GM19043 (cell line): ENCODE results near the gene SHTN1.

ENCODE experiments used
- ATAC-seq: cut with Tn5 transposase; IDR thresholded peaks from one replicate; pipeline ENCODE4 v1.9.1; 2021; ENCODE audit warnings: low read depth; ENCODE audit not compliant: unreplicated experiment

Gene SHTN1

DNA sequence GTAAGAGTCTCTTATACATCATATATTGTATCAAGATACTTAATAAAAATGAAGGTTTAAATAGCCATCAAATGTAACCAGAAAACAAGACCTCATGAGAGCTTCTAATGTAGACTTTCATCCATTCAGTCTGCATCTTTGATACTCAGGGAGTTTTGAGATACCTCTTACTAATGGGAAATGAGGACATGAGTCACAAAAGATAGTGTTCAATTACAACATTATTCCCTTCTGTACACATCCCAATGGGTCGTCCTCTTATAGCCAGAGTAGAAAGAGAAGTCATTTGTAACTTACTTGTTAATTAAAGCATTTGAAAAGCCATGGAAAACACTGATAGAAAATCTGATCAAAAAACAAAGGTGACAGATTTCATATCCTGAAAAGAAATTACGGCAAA lies 19.4 kb downstream of the SHTN1 start:
- no peak for ATAC-seq

DNA sequence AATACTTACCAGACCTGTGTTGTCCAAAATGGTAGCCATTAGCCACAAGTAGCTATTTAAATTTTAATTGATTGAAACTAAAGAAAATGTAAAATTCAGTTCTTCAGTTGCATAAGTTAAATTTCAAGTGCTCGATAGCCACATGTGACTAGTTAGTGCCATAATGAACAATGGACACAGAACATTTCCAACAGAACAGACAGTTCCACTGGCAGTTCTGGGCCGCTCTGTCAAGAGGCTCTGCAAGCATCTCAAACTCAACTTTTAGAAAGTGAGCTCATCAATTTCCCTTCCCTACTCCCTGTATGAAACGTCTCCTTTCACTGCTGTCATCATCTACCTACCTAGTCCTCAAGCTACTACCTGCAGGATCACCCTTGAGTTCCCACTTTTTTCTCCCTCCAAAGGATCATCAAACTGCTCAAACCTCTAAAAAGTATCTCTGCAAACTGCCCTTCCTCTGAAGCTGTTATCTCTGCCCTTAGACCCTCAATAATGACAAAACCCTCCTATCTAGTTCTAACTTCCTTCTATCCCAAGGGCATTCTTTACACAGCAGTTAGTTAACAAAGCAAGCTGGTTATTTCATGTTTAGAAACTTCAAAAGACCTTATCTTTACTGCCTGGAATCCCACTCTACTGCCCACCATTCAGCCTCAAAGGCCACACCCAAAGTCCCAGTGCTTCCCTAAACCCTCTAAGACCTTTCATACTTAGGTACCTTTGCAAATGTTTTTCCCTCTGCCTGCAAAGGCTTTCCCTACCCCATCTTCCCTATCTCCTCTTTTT lies 20.6 kb downstream of the SHTN1 start:
- no peak for ATAC-seq

DNA sequence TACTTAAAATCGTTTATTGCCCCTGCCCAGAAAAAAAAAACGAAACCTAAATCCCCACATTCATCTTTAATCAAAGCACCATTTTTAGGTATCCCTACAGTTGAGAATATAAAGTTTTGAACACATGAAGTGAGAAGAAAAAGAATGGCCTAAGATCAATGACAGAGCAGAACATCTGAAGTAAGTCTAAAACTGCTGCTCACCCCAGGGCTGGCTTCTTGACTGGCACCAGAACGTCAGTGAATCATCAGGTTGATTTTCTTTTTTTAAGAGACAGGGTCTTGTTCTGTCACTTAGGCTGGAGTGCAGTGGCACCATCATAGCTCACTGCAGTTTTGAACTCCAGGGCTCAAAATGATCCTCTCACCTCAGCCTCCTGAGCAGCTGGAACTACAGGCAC lies 24.9 kb downstream of the SHTN1 start:
- no peak for ATAC-seq

DNA sequence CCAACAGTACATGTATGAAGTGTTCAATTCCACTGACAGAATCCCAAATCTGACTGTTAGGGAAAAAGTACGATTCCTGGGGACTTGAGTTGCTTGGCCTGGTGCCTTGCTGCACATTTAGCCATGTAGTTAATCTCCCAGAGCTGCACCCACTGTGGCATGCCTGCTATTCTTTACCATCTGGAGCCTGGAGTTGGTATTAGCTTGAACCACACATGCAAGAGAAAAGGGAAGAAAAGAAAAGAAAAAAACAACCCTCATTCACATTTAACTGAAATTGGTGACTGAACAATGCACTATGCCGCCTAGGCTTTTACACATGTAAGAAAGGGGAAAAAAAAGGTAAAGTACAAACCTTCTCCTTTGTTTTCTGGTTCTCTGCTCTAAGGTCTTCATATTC lies 26.1 kb downstream of the SHTN1 start:
- ATAC-seq, result no peak

DNA sequence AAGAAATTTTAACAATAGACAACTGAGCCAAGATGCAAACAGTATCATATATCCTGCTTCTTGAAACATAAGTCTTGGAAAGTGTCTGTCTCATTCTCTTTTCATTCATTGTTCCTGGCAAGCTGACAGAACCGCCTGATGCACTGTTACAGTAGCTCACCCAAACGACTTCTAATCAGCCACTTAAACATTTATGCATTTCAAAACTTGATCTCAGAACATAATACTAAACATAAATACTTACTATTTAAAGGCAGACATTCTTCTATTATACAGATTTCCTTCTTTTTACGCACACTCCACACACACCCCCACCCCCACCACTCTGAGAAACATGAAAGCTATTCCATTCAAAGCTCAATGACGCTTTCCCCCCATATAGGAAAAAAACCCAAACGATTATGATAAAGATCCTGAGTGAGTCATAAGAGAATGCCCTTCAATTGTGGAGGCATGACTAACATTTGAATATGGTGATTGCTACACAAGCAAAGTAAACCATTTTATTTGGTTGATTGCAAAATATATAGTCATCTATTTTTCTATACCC lies 30.5 kb downstream of the SHTN1 start:
- no peak for ATAC-seq

DNA sequence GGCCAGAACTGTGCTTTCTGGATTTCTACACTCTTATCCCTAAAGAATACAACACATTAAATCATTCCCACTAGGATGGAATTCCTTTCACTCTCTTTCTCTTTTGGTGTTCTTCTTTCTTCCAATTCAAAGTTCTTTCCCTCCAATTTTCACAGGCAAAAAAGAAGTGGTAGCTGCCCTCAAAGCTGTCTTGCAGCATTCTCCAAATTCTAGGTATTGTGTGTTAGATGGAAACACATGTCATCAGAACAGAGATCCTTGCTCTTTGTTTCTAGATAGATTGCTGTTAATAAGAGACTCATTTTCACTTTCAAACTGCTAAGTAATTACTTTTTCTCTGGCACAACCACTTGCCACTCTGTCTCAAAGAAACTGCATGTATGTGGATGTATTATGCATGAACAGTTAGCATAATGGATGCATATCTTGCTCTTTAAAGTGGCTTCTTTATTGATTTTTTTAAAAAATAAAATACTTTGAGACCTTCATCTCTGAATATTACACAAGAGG lies 31.0 kb downstream of the SHTN1 start:
- ATAC-seq, result no peak

DNA sequence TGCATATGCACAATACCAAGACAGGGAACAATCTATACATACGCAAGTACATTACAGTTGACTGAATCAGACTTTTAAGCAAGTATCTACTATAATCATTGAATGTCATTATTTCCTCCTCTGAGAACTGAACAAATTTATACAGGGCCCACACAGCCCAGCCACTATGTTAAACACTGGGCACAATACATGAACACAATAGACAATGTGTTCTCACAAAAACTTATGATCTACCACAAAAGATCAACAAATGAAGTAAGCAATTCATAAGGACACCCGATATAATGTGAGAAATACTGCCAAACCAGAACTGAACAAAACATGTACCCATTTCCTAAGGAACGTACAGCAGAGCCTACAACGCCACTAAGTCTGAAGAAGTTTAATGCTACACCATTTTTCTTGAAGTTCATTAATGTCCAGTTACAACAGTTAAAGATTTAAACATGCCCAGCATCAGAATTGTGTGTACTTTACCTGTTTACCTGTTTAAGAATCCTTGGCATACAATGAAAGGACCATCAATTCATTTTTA lies 31.5 kb downstream of the SHTN1 start:
- no peak for ATAC-seq

DNA sequence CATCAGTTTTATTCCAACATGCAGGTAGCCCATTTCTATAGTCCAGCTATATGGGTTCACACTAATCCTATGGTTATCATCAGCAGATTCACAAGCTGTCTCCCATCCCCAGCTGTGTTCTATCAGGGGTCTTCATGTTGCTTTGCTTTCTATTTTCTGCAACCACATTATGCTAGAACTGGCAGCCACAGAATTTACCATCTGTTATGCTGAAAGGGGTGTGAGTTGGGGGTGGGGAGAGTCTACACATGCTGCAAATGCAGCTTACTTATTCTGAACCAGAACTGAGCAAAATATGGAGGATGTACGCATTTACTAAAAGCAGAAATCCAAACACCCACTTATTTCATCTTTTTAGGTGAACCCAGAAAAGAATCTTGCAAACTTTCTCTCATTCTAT lies 32.9 kb downstream of the SHTN1 start:
- ATAC-seq, result no peak

DNA sequence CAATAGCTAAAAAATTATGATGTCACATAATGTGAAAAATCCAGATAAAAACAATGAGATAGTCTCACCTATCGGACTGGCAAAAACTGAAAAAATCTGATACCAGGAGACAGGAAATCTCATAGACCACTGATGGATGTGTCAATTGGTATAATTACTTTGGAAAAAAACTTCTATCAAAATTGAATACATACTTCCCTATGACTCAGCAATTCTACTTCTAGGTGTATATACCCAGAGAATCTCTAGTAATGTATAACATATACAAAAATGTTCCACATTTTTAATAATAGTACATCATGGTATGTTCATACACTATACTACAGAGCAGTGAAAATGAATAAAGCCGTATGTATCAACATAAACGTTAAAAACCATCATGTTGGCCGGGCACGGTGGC lies 34.9 kb downstream of the SHTN1 start:
- ATAC-seq, result no peak

DNA sequence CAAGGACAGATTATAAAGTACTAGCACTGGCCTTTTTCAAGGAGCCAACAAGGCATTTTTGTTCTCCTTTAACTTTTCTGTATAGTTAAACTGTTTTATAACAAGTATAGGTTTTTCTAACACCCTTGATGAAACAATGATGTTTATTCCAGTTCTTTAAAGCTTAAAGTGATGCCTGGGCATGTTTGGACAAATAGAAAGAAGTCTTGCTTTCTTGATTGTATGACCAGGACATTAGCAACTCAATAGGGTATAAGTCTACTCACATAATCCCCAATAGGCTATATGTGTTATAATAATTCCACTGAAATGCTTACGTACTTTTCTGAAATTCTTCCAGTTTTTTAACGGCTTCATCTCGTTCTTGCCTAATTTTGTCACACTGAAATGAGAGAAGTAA lies 36.7 kb downstream of the SHTN1 start:
- ATAC-seq, result no peak

DNA sequence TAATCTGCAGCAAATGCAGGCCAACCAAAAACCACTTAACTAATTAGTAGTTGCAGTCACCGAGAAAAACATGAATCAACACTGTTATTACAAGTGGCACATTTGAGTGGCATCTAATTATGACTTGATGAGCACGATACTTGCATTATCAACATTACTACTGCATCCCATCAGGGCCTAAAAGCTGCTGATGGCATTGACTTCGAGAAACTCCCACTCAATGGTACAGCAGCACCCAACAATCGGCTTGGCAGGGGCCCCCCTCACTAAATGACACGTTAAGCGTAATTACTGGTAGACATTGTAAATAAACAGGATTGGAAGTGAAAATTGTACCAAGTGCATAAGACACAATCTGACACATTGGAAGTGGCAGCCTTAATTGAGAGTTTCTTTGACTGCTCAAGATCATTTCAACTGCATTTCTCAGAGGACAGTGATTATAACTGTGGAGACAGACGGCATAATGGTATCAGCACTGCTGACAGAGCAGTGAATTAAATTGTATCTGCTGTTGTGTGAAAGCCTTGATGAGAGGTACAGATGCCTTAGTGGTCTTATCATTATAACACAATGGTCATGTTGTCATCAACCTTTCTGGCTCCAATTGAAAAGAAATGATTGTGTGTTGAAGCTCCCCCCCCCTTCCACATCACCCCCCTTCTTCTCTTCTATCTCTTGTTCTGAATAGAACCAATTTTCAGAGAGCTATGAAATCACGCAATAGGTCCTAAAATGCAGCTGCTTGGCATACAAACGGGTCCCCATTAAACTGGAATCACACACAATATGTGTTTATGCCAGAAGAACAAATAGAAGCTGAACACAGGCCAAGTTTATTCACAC lies 43.4 kb downstream of the SHTN1 start:
- no peak for ATAC-seq

DNA sequence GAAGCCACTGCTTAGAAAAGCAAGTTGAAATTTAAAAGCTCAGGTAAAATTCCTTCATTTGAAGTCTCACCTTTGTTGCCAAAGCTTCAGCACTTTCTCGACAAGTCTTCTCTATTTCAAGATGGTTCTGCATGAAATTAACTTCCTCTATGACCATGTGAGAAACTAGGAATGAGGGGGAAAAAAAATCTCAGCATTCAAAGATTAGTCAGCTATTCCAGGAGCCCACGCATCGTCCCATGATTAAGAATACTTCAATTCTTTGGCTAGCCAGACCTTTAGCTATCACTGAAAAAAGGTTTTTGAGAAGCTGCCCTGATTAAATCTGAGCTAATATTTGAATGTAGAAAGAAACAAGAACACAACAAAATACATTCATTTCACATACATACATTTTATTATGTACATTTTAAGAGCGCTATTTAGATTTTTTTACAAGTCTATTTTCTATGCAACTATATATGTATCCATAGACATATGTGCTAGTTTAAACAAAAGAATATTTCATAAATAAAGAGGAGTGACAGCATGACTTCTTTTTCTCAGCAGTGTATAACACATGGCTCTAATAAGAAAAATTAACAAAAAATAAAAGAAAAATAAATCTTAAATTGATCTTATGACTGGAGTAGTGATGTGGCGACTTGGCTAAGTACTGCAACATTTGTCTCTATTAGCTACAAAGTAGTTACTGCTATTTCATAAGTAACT lies 44.8 kb downstream of the SHTN1 start:
- no peak for ATAC-seq

DNA sequence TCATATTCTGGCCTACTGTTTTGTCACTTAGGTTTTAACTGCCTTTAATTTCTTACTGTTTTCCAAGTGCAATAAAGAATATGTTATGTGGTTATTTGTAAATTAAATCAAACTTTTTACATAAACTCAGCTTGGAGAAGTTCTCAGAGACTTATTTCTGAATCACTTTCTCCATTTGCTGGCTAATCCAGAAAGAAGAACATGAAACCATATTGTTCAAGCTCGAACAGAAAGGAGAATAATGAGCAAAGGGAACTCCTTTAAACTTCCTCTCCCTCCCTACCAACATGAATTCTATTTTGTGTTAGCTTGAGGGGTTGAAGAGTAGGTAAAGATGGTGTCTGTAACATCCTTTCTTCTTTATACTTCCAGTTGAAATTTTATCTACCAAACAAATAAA lies 52.3 kb downstream of the SHTN1 start:
- ATAC-seq, result no peak

DNA sequence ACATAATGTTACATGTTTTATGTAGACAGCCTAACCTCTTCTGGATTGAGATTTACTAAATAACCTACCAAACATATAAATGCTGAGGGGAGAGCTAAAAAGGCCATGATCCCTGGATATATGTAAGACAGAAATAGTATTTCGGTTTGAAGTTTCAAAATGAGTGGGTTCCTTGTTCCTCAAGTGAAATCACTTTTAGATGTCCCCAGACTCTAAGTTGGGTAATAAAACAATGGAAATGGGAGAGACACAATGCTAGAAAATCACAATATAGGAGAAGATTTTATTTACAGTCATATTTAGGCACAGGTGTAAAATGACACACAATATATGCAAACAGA lies 56.5 kb downstream of the SHTN1 start:
- ATAC-seq, result no peak

DNA sequence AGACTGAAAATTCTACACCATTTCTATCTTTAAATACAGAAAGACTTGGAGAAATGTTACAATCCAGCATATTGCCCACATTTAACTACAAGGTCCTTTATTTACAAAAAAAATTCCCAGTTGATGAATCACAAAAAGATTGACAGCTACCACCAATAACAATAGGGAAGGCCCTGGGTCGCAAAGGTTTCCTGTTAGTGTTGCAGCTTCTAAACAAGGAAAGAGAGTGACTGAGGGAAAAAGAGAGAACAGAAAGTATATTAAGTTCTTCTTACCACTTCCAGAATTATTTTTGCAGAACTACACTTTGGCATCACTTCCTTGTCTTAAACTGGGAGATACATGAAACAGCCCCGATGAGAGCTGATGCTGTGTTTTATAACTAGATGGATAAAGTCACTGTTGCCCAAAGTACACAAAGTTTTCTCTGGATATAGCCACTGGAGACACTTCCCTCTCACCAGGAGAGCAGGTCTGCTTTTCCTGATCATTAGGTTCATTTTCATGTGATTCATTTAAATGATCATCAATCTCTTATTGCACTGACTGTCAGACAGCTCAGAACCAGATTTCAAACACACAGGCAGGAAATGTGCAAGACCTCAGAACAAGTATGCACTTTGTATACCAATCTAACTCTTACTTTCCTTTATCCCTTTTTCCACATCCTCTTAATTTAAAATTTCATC lies 57.0 kb downstream of the SHTN1 start:
- ATAC-seq, result no peak

DNA sequence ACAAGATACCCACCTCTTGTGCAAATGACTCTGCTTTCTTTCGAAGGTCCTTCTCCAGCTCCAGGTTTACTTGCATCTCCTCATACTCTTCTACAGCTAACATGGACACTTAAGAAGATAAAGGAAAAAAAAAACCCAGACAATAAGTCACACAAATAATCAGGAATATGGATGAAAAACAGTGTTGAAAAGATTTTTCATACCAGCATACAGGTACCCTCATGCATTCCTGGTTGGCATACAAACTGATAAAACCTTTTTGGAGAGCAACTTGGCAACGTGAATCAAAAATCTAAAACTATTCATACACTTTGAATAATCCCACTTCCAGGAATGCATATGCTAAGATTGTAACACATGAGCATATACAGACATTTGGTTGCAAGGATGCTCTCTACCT lies 60.1 kb downstream of the SHTN1 start:
- no peak for ATAC-seq

DNA sequence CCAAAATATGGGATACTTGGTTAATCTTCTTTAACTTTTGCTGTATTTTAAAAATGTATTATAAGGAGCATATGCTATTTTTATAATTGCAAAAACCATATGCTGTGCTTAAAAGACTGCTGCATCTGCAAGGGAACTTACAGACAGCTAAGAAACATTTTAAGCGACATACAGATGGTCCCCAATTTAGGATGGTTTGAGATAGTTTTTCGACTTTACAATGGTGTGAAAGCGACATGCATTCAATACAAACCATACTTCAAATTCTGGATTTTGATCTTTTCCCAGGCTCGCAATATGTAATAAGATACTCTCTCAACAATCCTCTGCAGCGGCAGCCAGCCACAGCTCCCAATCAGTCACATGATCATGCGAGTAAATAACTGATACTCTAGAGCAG lies 73.2 kb downstream of the SHTN1 start:
- ATAC-seq, result no peak

DNA sequence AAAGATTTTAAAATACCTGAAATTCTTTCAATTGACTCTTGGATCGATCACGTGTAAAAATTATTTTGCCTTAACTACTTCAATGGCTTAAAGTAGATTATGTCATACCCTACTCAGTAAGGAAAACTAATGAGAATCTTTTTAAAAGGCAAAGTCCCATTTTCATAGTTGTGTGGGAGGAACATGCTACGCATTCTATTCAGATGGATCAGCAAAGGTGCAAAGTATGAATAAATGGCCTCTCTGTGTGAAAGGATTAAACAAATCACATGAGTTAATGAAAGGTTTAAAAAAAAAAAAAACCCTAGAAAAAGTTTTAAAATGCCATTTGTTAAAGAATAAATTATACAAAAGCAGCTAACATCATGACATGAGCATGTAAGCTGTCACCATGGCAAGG lies 78.6 kb downstream of the SHTN1 start:
- no peak for ATAC-seq

DNA sequence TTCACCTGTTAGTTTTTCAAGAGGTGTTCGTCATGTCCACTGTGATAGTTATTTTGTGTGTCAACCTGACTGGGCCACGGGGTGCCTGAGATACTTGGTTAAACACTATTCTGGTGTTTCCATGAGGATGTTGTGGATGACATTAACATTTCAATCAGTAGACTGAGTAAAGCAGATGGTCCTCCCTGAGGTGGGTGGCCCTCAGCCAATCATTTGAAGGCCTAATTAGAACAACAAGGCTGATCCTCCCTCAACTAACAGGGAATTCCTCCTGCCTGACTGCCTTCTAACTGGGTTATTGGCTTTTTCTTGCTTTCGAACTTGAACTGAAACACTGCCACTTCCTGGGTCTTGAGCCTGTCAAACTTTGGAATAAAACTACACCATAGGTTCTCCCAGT lies 79.9 kb downstream of the SHTN1 start:
- no peak for ATAC-seq

DNA sequence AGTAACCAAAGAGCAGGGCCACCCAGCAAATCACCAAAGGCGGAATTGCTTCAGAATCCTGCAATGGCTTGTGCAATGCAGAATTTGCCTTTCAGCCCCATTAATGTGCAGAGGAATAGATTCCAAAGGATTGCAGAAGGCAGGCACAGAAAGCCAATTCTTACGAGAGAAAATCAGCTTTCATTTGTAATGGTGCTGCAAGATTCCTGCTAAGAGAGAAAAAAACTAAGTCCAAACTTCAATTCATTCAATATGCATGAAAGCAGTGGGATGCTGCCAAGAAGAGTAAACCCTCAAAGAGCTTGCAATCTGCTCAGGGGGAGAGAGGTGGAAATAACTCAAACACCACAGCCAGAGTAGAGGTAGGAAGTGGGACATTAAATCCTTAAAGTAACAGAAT lies 85.3 kb downstream of the SHTN1 start:
- no peak for ATAC-seq
